T-cell (primary cell): ENCODE data around the gene DHX58. TPM values are rescaled to one million over a fixed set of nuclear protein-coding genes. Genes with fewer than 3 reads are reported as not detected.

Experiments
- ATAC-seq, 4 experiments: fragments of 200-7000 bp in 3 of 4; fragments of 150-1000 bp in 1 of 4; cut with Tn5 transposase; replicated peaks in 1 of 4; 1 replicate in 3 of 4; 2 replicates in 1 of 4; pipeline ENCODE4 v1.10.0; 2021; ENCODE audit warnings: moderate library complexity in 3 of 4, mild to moderate bottlenecking in 2 of 4, moderate number of reproducible peaks in 1 of 4
- CTCF ChIA-PET, 2 donors: fragments of 300-600 bp; sonication (Branson Sonifier 250); formaldehyde crosslinking; loops; one replicate each; lab custom pipeline; 2022; ENCODE audit warnings: antibody characterized with exemption in 2 of 2; lab: Charles Lee
- POLR2A ChIA-PET, 2 donors: fragments of 300-600 bp; sonication (Branson Sonifier 250); formaldehyde crosslinking; loops; one replicate each; lab custom pipeline; 2022; ENCODE audit warnings: antibody characterized with exemption in 2 of 2; lab: Charles Lee
- DNase-seq, 35 experiments: peaks; one replicate each; pipeline versions ENCODE4 v3.0.0 to v3.0.0-alpha.2; 2013 to 2023
- H3K27ac ChIP-seq: one replicate; pipeline ENCODE4 v1.5.1; 2013; ENCODE audit warnings: low read length
- H3K27me3 ChIP-seq, 2 experiments: replicated peaks in 1 of 2; 1 replicate in 1 of 2; 2 replicates in 1 of 2; pipeline versions ENCODE4 v1.6.1 to v1.7.0; 2013; ENCODE audit warnings: low read length in 1 of 2, mixed read lengths in 1 of 2; ENCODE audit not compliant: control insufficient read depth in 2 of 2, insufficient read depth in 2 of 2; ENCODE audit errors: extremely low read depth in 1 of 2
- H3K36me3 ChIP-seq, 2 donors: 1 replicate in 1 of 2; 2 replicates in 1 of 2; pipeline versions ENCODE4 v1.6.1 to v1.7.0; 2013; ENCODE audit warnings: low read length in 1 of 2; ENCODE audit not compliant: control insufficient read depth in 2 of 2, insufficient read depth in 1 of 2; ENCODE audit errors: extremely low read depth in 1 of 2
- H3K4me1 ChIP-seq, 2 experiments: 1 replicate in 1 of 2; 2 replicates in 1 of 2; pipeline versions ENCODE4 v1.6.1 to v1.7.0; 2013; ENCODE audit warnings: low read length in 2 of 2, mixed read lengths in 1 of 2; ENCODE audit not compliant: insufficient read depth in 2 of 2, control insufficient read depth in 1 of 2; ENCODE audit errors: extremely low read depth in 1 of 2
- H3K4me3 ChIP-seq, 2 donors: 1 replicate in 1 of 2; 2 replicates in 1 of 2; pipeline versions ENCODE4 v1.5.1 to v1.7.0; 2013; ENCODE audit warnings: mild to moderate bottlenecking in 2 of 2, low read length in 1 of 2, moderate library complexity in 1 of 2; ENCODE audit not compliant: control insufficient read depth in 1 of 2; ENCODE audit errors: extremely low read depth in 1 of 2
- H3K9me3 ChIP-seq: 2 replicates; pipeline ENCODE4 v1.7.0; 2013
- H3K27ac Mint-ChIP-seq, 2 donors: one replicate each; pipeline ENCODE4 v1.8.0; 2020 to 2021; ENCODE audit warnings: mild to moderate bottlenecking in 2 of 2, mixed read lengths in 2 of 2
- H3K27me3 Mint-ChIP-seq, 2 donors: one replicate each; pipeline ENCODE4 v1.8.0; 2021 to 2022; ENCODE audit warnings: mixed read lengths in 2 of 2
- H3K36me3 Mint-ChIP-seq: one replicate; pipeline ENCODE4 v1.8.0; 2021; ENCODE audit warnings: mixed read lengths
- H3K4me1 Mint-ChIP-seq, 3 donors: one replicate each; pipeline ENCODE4 v1.8.0; 2020 to 2022; ENCODE audit warnings: mixed read lengths in 3 of 3, mild to moderate bottlenecking in 1 of 3
- H3K4me3 Mint-ChIP-seq, 3 donors: one replicate each; pipeline ENCODE4 v1.8.0; 2020 to 2022; ENCODE audit warnings: mild to moderate bottlenecking in 3 of 3, mixed read lengths in 3 of 3, moderate library complexity in 3 of 3
- H3K9me3 Mint-ChIP-seq, 3 donors: one replicate each; pipeline ENCODE4 v1.8.0; 2020 to 2022; ENCODE audit warnings: mixed read lengths in 3 of 3
- WGBS: methylation state at CpG from one replicate; pipeline ENCODE4 v1.1.5; 2013; ENCODE audit warnings: missing lambda C conversion rate; ENCODE audit not compliant: insufficient coverage; 5-methylcytosine and 5-hydroxymethylcytosine counted together
- total RNA-seq, 35 experiments: library from RNA in 6 of 35; stranded (reverse) in 6 of 35; fragments of 120-200 nt in 1 of 35; gene quantifications; one replicate each; pipeline versions ENCODE4 v1.2.1 to v1.2.4 and lab custom pipeline; 2013 to 2026

The DHX58 gene
- total RNA-seq, 5 donors from 2014 or later (not counting 1 experiment from before 2014, with no cell fraction given), result 38.2 to 63.0 (median 41.7) TPM

DNA sequence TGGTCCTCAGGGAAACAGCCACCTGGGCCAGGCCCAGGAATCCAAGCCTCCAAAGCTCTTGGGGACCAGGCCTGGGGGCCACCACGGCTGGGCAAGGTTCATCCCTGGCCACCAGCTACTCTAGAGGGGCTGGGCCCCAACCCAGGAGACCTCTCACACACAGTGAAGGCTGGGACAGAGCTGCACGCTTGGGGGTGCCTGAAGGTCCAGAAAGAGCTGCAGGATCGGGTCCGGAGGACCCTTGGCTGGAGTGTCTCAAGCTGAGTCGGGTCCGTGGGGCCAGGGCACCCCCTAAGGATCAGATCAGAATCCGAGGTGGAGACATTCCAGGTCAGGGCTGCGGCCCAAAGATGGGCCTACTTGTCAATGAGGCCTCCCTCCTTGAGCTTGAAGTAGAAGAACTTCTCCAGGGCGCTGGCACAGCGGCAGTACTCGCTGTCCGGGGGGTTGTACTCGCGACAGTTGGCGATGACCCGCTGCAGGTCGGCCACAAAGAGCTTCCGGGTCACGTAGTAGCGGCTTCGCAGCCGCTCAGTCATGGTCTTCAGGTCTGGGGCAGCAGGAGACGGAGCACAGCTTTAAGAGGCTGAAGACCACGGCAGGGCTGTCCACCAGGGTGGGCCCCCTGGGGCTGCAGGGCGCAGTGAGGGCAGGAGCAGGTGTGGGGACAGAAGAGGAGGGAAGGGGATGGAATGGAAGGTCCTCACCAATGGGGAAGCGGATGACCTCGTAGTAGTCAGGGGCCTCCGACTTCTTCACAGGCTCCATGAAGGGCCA lies 967 bp upstream of the DHX58 start:
- Histone ChIP-seq H3K4me1 (peaks cover 16 to 44% of the 10 kb centered on the region in 2 experiments), H3K4me3 (no peak overlapping the region), H3K36me3 (peaks cover 10 to 31% of the 10 kb centered on the region in 2 donors), H3K9me3 (no peaks in the 10 kb centered on the region), H3K27ac (peak overlapping the region; percentile 92), H3K27me3 (no peaks in the 10 kb centered on the region)
- ChIA-PET CTCF (interaction anchor here (0.5 to 1.5 kb wide), 8 partner anchors 46 to 150 kb away, joined by 3 to 11 read pairs (median 4); partner anchors contain the start of gene NKIRAS2 (in 1 of the 2)), POLR2A (interaction anchor here (0.5 kb wide), 2 partner anchors 96 to 197 kb away, joined by 3 to 4 read pairs; partner anchors contain the start of gene DNAJC7 (in 1 of the 2))
- Mint-ChIP-seq H3K36me3 (peaks cover 38% of the 10 kb centered on the region), H3K9me3 (no peaks in the 10 kb centered on the region), H3K4me3 (no peak overlapping the region), H3K4me1 (peaks cover 38 to 60% (median 49%) of the 10 kb centered on the region in 3 donors), H3K27me3 (no peaks in the 10 kb centered on the region), H3K27ac (peak overlapping the region; percentile 70 to 98)
- WGBS, result 97% methylated on average over 25 of the region's 28 CpGs
- DNase-seq, result no peak
- no peak for ATAC-seq

DNA sequence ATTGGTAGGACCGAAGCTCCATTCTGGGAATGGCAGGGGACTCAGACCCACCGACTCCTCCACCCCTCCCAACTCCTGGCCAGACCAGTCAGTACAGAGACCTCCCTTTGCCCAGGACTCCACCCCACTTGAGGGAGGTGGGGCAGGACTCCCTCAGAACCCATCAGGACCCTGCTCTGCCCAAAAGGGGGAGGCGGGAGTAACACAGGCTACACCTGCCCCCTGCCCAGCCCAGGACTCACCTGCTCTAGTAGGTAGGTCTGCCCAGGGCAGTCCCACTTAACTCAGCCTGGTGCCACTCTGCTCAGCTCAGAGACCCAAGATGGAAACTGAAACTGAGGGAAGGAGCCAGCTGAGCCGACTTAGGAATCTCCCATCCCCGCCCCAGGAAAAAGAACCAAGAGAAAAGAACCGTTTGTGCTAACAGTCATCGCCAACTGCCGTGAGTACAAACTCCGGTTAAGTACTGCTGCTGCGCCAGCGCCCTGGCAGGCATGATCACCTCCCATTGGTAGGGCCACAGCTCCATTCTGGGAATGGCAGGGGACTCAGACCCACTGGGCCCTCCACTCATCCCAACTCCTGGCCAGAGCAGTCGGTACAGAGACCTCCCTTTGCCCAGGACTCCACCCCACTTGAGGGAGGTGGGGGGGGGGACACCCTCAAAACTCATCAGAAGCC lies 503 bp downstream of the DHX58 start:
- Histone ChIP-seq H3K4me3 (peak overlapping the region; percentile 56 to 70), H3K9me3 (no peaks in the 10 kb centered on the region), H3K27me3 (no peaks in the 10 kb centered on the region), H3K36me3 (peaks cover 0 to 29% of the 10 kb centered on the region in 2 donors), H3K27ac (peak overlapping the region; percentile 92), H3K4me1 (peaks cover 16 to 57% of the 10 kb centered on the region in 2 experiments)
- Mint-ChIP-seq H3K36me3 (peaks cover 30% of the 10 kb centered on the region), H3K4me3 (peak overlapping the region; percentile 84 to 90 (median 88)), H3K9me3 (no peaks in the 10 kb centered on the region), H3K27me3 (no peaks in the 10 kb centered on the region), H3K4me1 (peaks cover 45 to 67% (median 45%) of the 10 kb centered on the region in 3 donors), H3K27ac (peak overlapping the region; percentile 94 to 98)
- 30% methylated on average over 8 of the region's 12 CpGs for WGBS
- CTCF ChIA-PET, result interaction anchor here (0.6 to 1.5 kb wide), 5 partner anchors 46 to 162 kb away, joined by 3 to 11 read pairs (median 3); partner anchors contain the start of genes DNAJC7 (in 1 of the 2) and NKIRAS2 (in 1 of the 2)
- POLR2A ChIA-PET, result interaction anchor here (0.7 kb wide), 3 partner anchors 39 to 145 kb away, joined by 3 to 9 read pairs (median 3); no protein-coding TSS in a partner anchor
- ATAC-seq (peak; percentile 13 to 19 (median 18)), DNase-seq (peak in 10 of 35 experiments; percentile 10 to 53 (median 18))

GRCh38 chr17:42111265-42111636 lies 1.3 kb downstream of the DHX58 start:
- Histone ChIP-seq H3K9me3 (no peaks in the 10 kb centered on the region), H3K27me3 (no peaks in the 10 kb centered on the region), H3K27ac (no peak overlapping the region), H3K36me3 (peaks cover 0 to 26% of the 10 kb centered on the region in 2 donors), H3K4me1 (peaks cover 16 to 52% of the 10 kb centered on the region in 2 experiments), H3K4me3 (no peak overlapping the region)
- ChIA-PET POLR2A (no interaction called here), CTCF (interaction anchor here in 1 of 2 donors (0.9 to 1.0 kb wide), 2 partner anchors 46 to 147 kb away, joined by 3 read pairs; no protein-coding TSS in a partner anchor)
- no peak for DNase-seq
- H3K36me3 Mint-ChIP-seq, result peaks cover 24% of the 10 kb centered on the region
- H3K27ac Mint-ChIP-seq, result peak overlapping the region; percentile 94 to 98
- H3K27me3 Mint-ChIP-seq, result no peaks in the 10 kb centered on the region
- H3K4me1 Mint-ChIP-seq, result peaks cover 38 to 62% (median 40%) of the 10 kb centered on the region in 3 donors
- ATAC-seq, result no peak
- no peaks in the 10 kb centered on the region for H3K9me3 Mint-ChIP-seq
- WGBS, result 95% methylated on average over 6 of the region's 11 CpGs
- peak overlapping the region; percentile 84 to 90 (median 88) for H3K4me3 Mint-ChIP-seq

GRCh38 chr17:42110301-42111264 lies 1.9 kb downstream of the DHX58 start:
- Mint-ChIP-seq H3K4me3 (peak overlapping the region; percentile 46 to 88 (median 61)), H3K4me1 (peaks cover 34 to 60% (median 38%) of the 10 kb centered on the region in 3 donors)
- DNase-seq, result no peak

DNA sequence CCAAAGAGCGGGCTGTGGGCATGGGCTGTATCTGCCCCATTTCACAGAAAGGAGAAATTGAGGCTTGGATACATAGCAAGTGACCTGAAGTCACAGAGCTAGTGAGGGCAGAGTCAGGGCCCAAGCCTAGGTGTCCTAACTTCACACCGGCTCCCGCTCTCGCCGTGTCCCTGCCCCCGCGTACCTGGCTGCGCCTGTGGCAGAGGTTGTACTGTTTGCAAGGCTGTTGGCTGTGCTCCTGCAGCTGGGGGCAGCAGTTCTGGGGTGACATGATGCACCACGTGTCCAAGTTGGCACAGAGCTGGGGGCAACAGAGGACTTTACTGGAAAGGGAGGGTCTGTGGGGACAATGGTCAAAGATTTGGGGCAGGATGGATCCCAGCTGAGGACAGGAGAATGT lies 3.4 kb downstream of the DHX58 start:
- Histone ChIP-seq H3K9me3 (no peaks in the 10 kb centered on the region), H3K4me1 (peaks cover 16 to 52% of the 10 kb centered on the region in 2 experiments), H3K36me3 (peaks cover under 1 to 36% of the 10 kb centered on the region in 2 donors), H3K27ac (no peak overlapping the region), H3K27me3 (no peaks in the 10 kb centered on the region), H3K4me3 (no peak overlapping the region)
- ChIA-PET POLR2A (no interaction called here), CTCF (interaction anchor here in 1 of 2 donors (1.1 kb wide), 1 partner anchor 84 kb away, joined by 3 read pairs; no protein-coding TSS in a partner anchor)
- peak overlapping the region; percentile 16 to 39 for H3K27ac Mint-ChIP-seq
- no peaks in the 10 kb centered on the region for H3K9me3 Mint-ChIP-seq
- 99% methylated on average over 9 of the region's 9 CpGs for WGBS
- no peaks in the 10 kb centered on the region for H3K27me3 Mint-ChIP-seq
- H3K36me3 Mint-ChIP-seq, result peaks cover 23% of the 10 kb centered on the region
- no peak for ATAC-seq
- no peak for DNase-seq
- H3K4me3 Mint-ChIP-seq, result peak overlapping the region in 1 of 3 donors; percentile 88
- H3K4me1 Mint-ChIP-seq, result peaks cover 32 to 52% (median 38%) of the 10 kb centered on the region in 3 donors

More at GRCh38 chr17:42110301-42111264, 1.9 kb downstream of the DHX58 start:
- Histone ChIP-seq H3K9me3 (no peaks in the 10 kb centered on the region), H3K36me3 (peaks cover 0 to 26% of the 10 kb centered on the region in 2 donors), H3K27me3 (no peaks in the 10 kb centered on the region), H3K4me3 (no peak overlapping the region), H3K27ac (no peak overlapping the region), H3K4me1 (peaks cover 16 to 52% of the 10 kb centered on the region in 2 experiments)
- H3K9me3 Mint-ChIP-seq, result no peaks in the 10 kb centered on the region
- peak overlapping the region; percentile 94 to 98 for H3K27ac Mint-ChIP-seq
- peaks cover 22% of the 10 kb centered on the region for H3K36me3 Mint-ChIP-seq
- ChIA-PET POLR2A (interaction anchor here (0.6 to 0.9 kb wide), 3 partner anchors 18 to 56 kb away, joined by 4 to 5 read pairs (median 4); no protein-coding TSS in a partner anchor), CTCF (interaction anchor here (0.6 to 1.0 kb wide), 6 partner anchors 45 to 1916 kb away, joined by 3 to 7 read pairs (median 3); no protein-coding TSS in a partner anchor)
- H3K27me3 Mint-ChIP-seq, result no peaks in the 10 kb centered on the region
- 75% methylated on average over 10 of the region's 18 CpGs for WGBS
- ATAC-seq, result no peak
